Neural cell (in vitro differentiated cells): ENCODE results near the gene ABCG8. TPM values are rescaled to one million over a fixed set of nuclear protein-coding genes. Genes with fewer than 3 reads are reported as not detected.

Experiments
- H2AFZ ChIP-seq: fragments of 200-600, 300-800 bp; sonication (generic), shearing (Covaris generic); 2 replicates; pipeline ENCODE4 v1.6.0; 2014; ENCODE audit warnings: low read depth, mild to moderate bottlenecking, antibody characterized with exemption, low read length, moderate library complexity
- H3F3A ChIP-seq: fragments of 200-600 bp; shearing (Covaris generic); 2 replicates; pipeline ENCODE4 v1.6.1; 2016; ENCODE audit warnings: mild to moderate bottlenecking, moderate library complexity, mixed read lengths, antibody characterized with exemption, low read length; ENCODE audit not compliant: insufficient read depth, poor library complexity, severe bottlenecking
- H3K27ac ChIP-seq: fragments of 200-600, 300-800 bp; sonication (generic), shearing (Covaris generic); 2 replicates; pipeline ENCODE4 v1.5.1; 2014; ENCODE audit warnings: mild to moderate bottlenecking, low read length, moderate library complexity
- H3K27me3 ChIP-seq: fragments of 300-800, 200-600 bp; sonication (generic), shearing (Covaris generic); 2 replicates; pipeline ENCODE4 v1.6.0; 2014; ENCODE audit warnings: mild to moderate bottlenecking, low read depth, low read length, moderate library complexity; ENCODE audit not compliant: insufficient read depth
- H3K36me3 ChIP-seq: fragments of 300-800, 200-600 bp; sonication (generic), shearing (Covaris generic); 2 replicates; pipeline ENCODE4 v1.5.1; 2014; ENCODE audit warnings: mild to moderate bottlenecking, antibody characterized with exemption, low read length, moderate library complexity; ENCODE audit not compliant: insufficient read depth
- H3K4me2 ChIP-seq: fragments of 300-800, 200-600 bp; sonication (generic), shearing (Covaris generic); 2 replicates; pipeline ENCODE4 v1.6.0; 2014; ENCODE audit warnings: mild to moderate bottlenecking, low read length
- H3K4me3 ChIP-seq: fragments of 300-800, 200-600 bp; sonication (generic), shearing (Covaris generic); 2 replicates; pipeline ENCODE4 v1.5.1; 2014; ENCODE audit warnings: mild to moderate bottlenecking, low read length, moderate library complexity
- H3K79me2 ChIP-seq: fragments of 200-600 bp; shearing (Covaris generic); replicated peaks from 2 replicates; pipeline ENCODE4 v1.6.0; 2014; ENCODE audit warnings: mild to moderate bottlenecking, low read length, moderate library complexity; ENCODE audit not compliant: insufficient read depth
- H3K9ac ChIP-seq: fragments of 300-800, 200-600 bp; sonication (generic), shearing (Covaris generic); 2 replicates; pipeline ENCODE4 v1.6.1; 2016; ENCODE audit warnings: mild to moderate bottlenecking, low read length, mixed read lengths
- H3K9me2 ChIP-seq: fragments of 200-600 bp; shearing (Covaris generic); 2 replicates; pipeline ENCODE4 v1.6.1; 2016; ENCODE audit warnings: mild to moderate bottlenecking, low read length, mixed read lengths; ENCODE audit not compliant: insufficient read depth
- H3K9me3 ChIP-seq: fragments of 200-600, 300-800 bp; sonication (generic), shearing (Covaris generic); 2 replicates; pipeline ENCODE4 v1.6.1; 2016; ENCODE audit warnings: mild to moderate bottlenecking, mixed run types, low read length, moderate library complexity, mixed read lengths
- H4K20me1 ChIP-seq: fragments of 200-600 bp; shearing (Covaris generic); 2 replicates; pipeline ENCODE4 v1.6.1; 2016; ENCODE audit warnings: mild to moderate bottlenecking, mixed run types; ENCODE audit not compliant: insufficient read depth
- EP300 ChIP-seq: fragments of 450-650 bp; conservative IDR thresholded peaks from 2 replicates; pipeline ENCODE4 v1.6.1; 2014; ENCODE audit warnings: antibody characterized with exemption, mild to moderate bottlenecking, moderate library complexity; ENCODE audit not compliant: poor library complexity, severe bottlenecking
- EZH2 ChIP-seq: fragments of 200-600, 300-800 bp; shearing (Covaris generic), sonication (generic); IDR thresholded peaks from 2 replicates; pipeline ENCODE4 v1.6.1; 2014; ENCODE audit warnings: antibody characterized with exemption, low read length, borderline replicate concordance, mild to moderate bottlenecking; ENCODE audit not compliant: insufficient read depth, poor library complexity, severe bottlenecking
- MXI1 ChIP-seq: fragments of 450-650 bp; conservative IDR thresholded peaks from 2 replicates; pipeline ENCODE4 v1.6.1; 2014; ENCODE audit warnings: antibody characterized with exemption, mild to moderate bottlenecking; ENCODE audit not compliant: poor library complexity, severe bottlenecking
- POLR2AphosphoS5 ChIP-seq: IDR thresholded peaks from 2 replicates; pipeline ENCODE4 v1.6.1; 2012
- RAD21 ChIP-seq: fragments of 450-650 bp; conservative IDR thresholded peaks from 2 replicates; pipeline ENCODE4 v1.6.1; 2014; ENCODE audit warnings: antibody characterized with exemption, mild to moderate bottlenecking, moderate library complexity
- SMC3 ChIP-seq: fragments of 450-650 bp; conservative IDR thresholded peaks from 2 replicates; pipeline ENCODE4 v1.6.1; 2014; ENCODE audit warnings: antibody characterized with exemption, mild to moderate bottlenecking, moderate library complexity; ENCODE audit not compliant: poor library complexity
- TAF1 ChIP-seq: IDR thresholded peaks from 2 replicates; pipeline ENCODE4 v1.6.1; 2012; ENCODE audit warnings: low read depth
- polyA plus RNA-seq: library from polyadenylated mRNA; depleted of rRNA; stranded (reverse); fragments of >200 nt; gene quantifications from 2 replicates; pipeline ENCODE4 v1.2.3, GENCODE V29; 2014
- TF ChIP-seq, protein P1 (sequence below): fragments of 450-650 bp; IDR thresholded peaks from 2 replicates; pipeline ENCODE4 v1.5.1; 2014; ENCODE audit warnings: antibody characterized with exemption, mild to moderate bottlenecking, moderate library complexity; ENCODE audit not compliant: poor library complexity, severe bottlenecking
- TF ChIP-seq, protein P2 (sequence below): IDR thresholded peaks from 2 replicates; pipeline ENCODE4 v1.6.1; 2012; ENCODE audit warnings: borderline replicate concordance

ABCG8 gene
- polyA plus RNA-seq, 1 donor from 2014 or later = 0.05 TPM

- H2AFZ ChIP-seq = no peak overlapping the region
- H4K20me1 ChIP-seq = no peaks in the 10 kb centered on the region
- no peak overlapping the region for H3K9ac ChIP-seq
- peaks cover 4% of the 10 kb centered on the region for H3K9me3 ChIP-seq
- no peaks in the 10 kb centered on the region for H3K36me3 ChIP-seq
- no peaks in the 10 kb centered on the region for H3F3A ChIP-seq
- no peak overlapping the region for H3K27ac ChIP-seq
- TF ChIP-seq MXI1 (no peak), SMC3 (no peak), TAF1 (no peak)
- TF ChIP-seq, protein P1, sequence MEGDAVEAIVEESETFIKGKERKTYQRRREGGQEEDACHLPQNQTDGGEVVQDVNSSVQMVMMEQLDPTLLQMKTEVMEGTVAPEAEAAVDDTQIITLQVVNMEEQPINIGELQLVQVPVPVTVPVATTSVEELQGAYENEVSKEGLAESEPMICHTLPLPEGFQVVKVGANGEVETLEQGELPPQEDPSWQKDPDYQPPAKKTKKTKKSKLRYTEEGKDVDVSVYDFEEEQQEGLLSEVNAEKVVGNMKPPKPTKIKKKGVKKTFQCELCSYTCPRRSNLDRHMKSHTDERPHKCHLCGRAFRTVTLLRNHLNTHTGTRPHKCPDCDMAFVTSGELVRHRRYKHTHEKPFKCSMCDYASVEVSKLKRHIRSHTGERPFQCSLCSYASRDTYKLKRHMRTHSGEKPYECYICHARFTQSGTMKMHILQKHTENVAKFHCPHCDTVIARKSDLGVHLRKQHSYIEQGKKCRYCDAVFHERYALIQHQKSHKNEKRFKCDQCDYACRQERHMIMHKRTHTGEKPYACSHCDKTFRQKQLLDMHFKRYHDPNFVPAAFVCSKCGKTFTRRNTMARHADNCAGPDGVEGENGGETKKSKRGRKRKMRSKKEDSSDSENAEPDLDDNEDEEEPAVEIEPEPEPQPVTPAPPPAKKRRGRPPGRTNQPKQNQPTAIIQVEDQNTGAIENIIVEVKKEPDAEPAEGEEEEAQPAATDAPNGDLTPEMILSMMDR = no peak
- no peak overlapping the region for H3K4me2 ChIP-seq
- no peaks in the 10 kb centered on the region for H3K9me2 ChIP-seq
- H3K4me3 ChIP-seq = no peak overlapping the region
- no peaks in the 10 kb centered on the region for H3K79me2 ChIP-seq
- H3K27me3 ChIP-seq = no peaks in the 10 kb centered on the region
Observed at GRCh38 chr2:43882312-43882711, 43.5 kb downstream of the ABCG8 start.

- Histone ChIP-seq H3K4me2 (no peak overlapping the region), H3K36me3 (peaks cover 8% of the 10 kb centered on the region), H3K79me2 (no peaks in the 10 kb centered on the region), H2AFZ (no peak overlapping the region), H3K4me3 (no peak overlapping the region), H3F3A (no peaks in the 10 kb centered on the region), H3K27me3 (no peaks in the 10 kb centered on the region), H3K27ac (no peak overlapping the region), H3K9me3 (peaks cover 4% of the 10 kb centered on the region), H4K20me1 (no peaks in the 10 kb centered on the region), H3K9me2 (no peaks in the 10 kb centered on the region), H3K9ac (no peak overlapping the region)
- no peak for TF ChIP-seq SMC3
- no peak for TF ChIP-seq POLR2AphosphoS5
- TF ChIP-seq RAD21 = no peak
- TF ChIP-seq TAF1 = no peak
- TF ChIP-seq EP300 = no peak
- no peak for TF ChIP-seq MXI1
- TF ChIP-seq EZH2 = no peak
- TF ChIP-seq, protein P1 = no peak
- TF ChIP-seq, protein P2, sequence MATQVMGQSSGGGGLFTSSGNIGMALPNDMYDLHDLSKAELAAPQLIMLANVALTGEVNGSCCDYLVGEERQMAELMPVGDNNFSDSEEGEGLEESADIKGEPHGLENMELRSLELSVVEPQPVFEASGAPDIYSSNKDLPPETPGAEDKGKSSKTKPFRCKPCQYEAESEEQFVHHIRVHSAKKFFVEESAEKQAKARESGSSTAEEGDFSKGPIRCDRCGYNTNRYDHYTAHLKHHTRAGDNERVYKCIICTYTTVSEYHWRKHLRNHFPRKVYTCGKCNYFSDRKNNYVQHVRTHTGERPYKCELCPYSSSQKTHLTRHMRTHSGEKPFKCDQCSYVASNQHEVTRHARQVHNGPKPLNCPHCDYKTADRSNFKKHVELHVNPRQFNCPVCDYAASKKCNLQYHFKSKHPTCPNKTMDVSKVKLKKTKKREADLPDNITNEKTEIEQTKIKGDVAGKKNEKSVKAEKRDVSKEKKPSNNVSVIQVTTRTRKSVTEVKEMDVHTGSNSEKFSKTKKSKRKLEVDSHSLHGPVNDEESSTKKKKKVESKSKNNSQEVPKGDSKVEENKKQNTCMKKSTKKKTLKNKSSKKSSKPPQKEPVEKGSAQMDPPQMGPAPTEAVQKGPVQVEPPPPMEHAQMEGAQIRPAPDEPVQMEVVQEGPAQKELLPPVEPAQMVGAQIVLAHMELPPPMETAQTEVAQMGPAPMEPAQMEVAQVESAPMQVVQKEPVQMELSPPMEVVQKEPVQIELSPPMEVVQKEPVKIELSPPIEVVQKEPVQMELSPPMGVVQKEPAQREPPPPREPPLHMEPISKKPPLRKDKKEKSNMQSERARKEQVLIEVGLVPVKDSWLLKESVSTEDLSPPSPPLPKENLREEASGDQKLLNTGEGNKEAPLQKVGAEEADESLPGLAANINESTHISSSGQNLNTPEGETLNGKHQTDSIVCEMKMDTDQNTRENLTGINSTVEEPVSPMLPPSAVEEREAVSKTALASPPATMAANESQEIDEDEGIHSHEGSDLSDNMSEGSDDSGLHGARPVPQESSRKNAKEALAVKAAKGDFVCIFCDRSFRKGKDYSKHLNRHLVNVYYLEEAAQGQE = no peak
Observed at GRCh38 chr2:43884689-43885088, 45.9 kb downstream of the ABCG8 start.
